Hematopoietic multipotent progenitor cell (in vitro differentiated cells): ENCODE results near the gene SEMA3G. TPM values are rescaled to one million over a fixed set of nuclear protein-coding genes. Genes with fewer than 3 reads are reported as not detected.

Experiments used
- DNase-seq, 3 donors: peaks; one replicate each; pipeline ENCODE4 v3.0.0-alpha.2; 2011 to 2015; ENCODE audit warnings: low read depth in 2 of 3, low spot score in 2 of 3
- total RNA-seq: library from RNA; depleted of rRNA; stranded (reverse); fragments of >200 nt; gene quantifications from one replicate; pipeline ENCODE4 v1.2.3, GENCODE V29; 2012

SEMA3G gene
- total RNA-seq, 1 donor, result 0.54 TPM

DNA sequence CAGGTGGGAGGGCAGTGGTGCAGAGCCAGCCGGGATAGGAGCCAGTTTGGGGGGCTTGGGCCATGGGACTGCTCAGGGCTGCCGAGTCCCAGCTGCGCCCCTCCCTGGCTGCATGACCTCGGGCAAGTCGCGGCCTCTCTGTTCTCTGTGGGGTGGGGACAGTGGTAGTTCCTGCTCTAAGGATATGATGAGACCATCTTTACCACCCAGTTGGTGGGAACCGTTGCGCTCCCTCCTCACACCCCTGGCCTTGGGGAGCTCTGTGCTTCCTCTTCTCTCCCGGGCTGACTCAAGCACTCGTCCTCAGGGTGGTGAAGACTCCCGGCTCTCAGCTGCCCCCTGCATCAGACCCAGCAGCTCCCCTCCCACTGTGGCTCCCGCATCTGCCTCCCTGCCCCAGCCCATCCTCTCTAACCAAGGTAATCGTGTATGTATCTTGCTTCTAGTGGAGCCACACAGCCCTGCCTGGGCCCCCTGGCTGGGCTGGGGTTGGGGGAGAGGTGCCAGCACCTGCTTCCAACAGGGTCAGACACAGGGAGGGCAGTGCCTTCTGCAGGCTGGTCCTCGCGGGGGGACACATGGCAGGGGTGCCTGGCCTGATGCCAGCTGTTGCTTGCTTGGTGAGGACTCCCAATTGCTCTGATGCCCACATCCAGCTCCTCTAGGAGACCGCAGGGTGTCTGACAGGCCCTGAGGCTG is 35.1 kb upstream of the SEMA3G start:
- DNase-seq, result no peak

- DNase-seq, result no peak
Measured at GRCh38 chr3:52479037-52479876, 34.4 kb upstream of the SEMA3G start.

DNA sequence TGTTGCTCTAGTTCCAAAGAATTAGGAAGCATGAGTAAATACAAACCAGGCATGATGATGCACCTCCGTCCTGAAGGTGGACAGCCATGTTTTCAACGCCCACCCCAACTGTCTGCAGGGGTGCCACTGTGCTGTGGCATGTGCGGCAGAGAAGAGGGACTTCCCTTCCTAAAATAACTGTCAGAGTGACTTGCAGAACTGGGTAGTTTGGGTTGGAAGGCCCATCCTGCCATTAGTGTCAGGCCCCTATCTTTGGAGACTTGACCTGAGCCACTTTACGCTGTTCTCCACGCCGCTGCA is 32.8 kb upstream of the SEMA3G start:
- no peak for DNase-seq

DNA sequence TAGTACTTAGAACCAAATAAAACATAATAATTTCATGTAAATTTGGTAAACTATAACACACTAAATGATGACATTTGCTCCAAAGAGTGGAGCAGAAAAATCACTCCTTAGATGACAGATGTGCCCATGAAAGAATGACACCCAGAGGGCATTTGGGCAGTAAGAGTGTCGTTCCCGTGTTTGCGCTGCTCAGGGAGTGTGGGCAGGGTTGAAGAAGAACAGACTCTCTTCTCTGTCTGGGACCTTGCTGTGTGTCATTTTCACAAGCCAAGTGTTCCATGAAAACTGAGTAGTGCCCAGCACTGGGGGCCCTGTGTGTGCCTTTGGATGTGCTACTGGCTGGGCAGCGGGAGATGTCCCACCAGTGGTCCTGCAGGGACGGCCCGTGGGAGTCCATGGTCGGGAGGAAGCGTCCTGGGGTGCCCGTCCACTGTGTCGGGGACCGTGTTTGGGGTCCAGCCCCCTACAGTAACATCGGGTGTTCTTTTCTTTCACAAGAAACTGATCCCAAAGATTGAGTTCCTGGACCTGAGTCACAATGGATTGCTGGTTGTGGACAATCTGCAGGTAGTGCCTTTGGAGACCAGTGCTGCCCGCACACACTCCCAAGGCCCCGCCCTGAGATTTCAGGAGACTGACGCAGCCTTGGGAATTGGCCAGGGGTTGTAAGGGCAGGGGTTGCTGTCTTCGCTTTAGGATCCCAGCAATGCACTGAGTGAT is 32.3 kb upstream of the SEMA3G start:
- no peak for DNase-seq

DNA sequence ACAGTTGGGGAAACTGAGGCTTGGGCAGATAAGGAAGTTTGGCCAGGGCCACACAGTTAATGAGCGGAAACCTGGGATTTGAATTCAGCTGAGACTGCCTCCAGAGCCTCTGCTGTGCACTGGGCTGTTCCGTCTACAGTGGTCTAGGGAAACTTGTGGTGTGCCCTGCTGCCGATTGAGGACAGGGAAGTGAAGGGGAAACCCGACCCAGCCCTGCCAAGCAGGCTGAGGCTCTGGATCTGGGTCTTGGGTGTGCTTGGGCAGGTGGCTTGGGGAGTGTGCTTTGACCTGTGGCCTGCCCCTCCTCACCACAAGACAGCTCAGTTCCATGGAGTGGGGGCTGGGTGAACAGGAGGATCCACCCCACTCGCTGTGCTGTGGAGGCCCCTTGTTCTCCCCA is 28.1 kb upstream of the SEMA3G start:
- no peak for DNase-seq

DNA sequence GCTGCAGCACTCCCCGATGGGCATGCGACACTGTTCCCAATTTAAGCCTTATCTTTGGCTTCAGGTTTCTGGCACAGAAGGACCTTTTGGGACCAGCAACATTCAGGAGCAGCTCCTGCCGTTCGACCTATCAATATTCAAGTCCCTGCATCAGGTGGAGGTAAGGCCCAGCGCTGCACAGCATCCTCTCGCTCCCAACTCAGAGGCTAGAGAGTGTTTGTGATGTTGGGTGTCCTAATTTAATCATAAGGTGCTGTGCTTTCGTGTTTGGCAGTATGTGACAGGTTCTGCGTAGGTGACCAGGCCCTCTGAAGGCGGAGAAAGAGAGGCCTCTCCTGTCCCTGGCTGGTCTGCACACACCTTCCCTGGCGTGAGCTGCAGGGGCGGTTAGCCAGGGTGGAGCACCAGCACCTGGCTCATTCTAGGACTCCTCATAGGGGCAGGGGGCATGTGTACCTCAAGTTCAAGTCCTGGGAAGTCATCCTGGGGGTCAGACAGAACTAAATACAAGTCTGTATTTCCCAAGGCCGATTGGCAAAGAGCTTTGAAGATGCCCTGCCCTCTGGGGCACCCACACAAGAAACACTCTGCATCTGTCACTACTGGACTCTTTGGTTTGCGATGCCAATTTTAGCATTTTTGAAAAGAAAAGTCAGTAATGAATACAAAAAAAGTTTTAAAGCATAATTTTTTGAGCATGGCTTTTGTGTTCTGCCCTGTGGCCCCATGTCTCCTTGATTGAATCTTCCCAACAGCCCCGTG is 27.5 kb upstream of the SEMA3G start:
- DNase-seq, result no peak

GRCh38 chr3:52471371-52472238 is 26.7 kb upstream of the SEMA3G start:
- peak in 2 of 3 donors; percentile 52 to 64 for DNase-seq

DNA sequence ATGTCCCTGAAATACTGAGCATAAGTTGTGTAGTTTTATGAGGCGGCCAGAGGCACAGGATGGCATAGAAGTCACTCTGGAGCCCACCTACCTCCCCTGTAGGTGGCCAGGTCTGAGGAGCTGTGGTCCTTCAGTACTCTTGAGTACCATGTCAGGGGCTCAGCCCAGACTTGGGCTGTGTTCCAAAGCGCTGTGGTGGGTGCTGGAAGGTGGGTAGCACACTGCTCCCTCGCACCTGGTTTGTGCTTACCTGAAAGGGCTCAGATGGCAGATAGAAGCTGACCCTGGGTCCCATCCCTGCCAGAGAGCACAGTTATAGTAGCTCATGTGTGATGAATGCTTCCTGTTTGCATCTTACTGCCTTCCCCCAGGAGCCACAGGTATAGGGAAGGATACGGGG is 26.0 kb upstream of the SEMA3G start:
- DNase-seq, result no peak

DNA sequence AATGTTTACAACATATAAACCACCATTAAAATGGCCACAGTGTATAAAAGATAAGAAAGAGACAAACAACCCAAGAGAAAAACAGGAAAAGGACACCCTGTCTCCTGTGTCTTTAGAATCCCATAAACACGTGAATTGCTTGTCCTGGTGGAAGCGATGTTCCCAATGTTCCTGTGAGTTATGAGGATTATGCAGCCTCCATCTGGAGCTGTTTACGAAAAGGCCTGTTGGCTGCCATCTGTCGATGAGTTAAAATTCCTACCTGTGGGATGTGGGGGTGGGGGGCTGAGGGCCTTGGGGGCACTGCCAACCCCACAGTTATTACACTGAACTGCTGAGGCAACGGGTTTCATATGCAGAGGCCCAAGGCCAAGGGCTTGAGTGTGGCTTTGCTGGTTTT is 24.1 kb upstream of the SEMA3G start:
- no peak for DNase-seq

DNA sequence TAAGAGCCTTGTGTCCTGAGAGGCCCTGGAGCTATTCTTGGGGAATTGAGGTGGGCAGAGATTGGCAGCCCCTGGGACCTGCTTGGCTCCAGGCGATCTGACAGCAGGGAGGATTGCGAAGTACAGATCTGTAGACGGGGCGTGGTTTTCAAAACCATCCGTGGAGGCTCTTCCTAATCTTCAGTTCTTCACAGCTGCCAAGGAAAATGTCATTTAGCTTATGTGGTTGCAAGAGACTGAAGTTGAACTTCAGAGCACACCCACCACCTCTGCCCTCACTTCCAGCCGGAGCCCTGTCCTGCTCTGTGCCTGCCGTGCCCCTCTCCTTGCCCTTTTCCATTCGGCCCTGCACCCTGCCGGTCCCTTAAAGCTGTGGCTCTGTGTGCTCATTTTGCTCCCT is 23.4 kb upstream of the SEMA3G start:
- DNase-seq, result no peak

DNA sequence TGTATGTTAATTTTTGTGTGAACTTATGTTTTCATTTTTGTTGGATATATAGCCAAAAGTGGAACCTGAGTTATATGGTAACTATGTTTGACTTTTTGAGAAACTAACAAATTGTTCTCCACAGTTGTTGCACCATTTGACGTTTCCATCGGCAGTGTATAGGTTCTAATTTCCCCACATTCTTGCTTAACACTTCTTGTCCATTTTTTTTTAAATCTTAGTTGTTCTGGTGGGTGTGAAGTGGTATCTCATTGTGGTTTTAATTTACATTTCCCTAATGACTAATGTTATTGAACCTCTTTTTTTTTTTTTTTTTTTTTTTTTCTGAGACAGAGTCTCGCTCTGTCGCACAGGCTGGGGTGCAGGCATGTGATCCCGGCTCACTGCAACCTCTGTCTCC is 18.5 kb upstream of the SEMA3G start:
- DNase-seq, result no peak

GRCh38 chr3:52461874-52462273 is 17.0 kb upstream of the SEMA3G start:
- DNase-seq, result no peak

- no peak for DNase-seq
Measured at GRCh38 chr3:52458770-52459545, 14.1 kb upstream of the SEMA3G start.

DNA sequence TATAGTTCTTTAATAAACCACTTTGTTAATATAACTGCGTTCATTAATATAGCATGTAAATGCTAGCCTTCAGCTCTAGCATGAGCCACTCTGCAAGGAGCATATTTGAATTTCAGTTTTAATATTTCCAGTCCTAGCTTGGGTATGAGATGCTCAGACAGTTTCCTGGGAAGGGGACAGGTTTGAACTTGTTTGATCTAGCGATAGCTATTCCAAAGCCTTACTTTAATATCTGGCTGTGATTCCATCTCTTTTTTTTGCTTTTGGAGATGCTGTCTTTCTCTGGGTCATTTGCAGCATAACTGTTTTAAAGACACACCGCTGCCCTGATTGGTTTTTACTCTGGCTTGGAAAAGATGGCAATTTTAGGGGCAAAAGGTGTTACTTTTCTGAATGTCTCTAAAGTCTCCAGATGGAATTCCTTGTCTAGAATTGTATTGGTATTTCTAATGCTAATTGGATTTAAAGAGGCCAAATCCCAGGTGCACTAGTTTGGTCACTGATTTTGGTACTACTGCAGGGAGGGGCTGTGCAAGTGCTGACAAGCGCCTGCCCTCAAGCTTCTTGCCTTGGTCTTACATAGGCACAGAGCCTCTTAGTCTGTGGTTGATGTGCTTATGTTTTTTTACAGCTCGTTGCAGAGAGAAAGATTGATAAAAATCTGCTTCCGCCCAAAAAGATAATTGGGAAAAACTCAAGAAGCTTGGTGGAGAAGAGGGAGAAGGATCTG is 13.3 kb upstream of the SEMA3G start:
- no peak for DNase-seq

DNA sequence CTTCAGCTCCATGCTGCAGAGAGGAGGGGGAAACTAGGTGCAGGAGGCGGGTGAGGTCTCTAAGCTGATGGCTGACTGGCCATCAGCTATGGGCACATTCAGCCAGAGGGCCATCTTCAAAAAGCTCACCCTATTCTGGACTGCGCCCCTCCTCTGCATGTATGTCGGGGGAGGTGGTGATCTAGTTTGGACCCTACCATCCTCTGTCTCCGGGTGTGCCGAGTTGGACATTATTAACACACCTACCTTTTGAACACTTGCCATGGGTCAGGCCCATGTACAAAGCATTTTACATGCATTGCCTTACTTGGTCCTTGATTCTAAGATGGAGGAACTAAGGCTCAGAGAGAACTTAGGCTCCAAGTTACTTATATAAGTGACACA is 11.9 kb upstream of the SEMA3G start:
- no peak for DNase-seq

GRCh38 chr3:52456169-52456799 is 11.4 kb upstream of the SEMA3G start:
- no peak for DNase-seq

GRCh38 chr3:52455283-52456168 is 10.6 kb upstream of the SEMA3G start, which contains the start of gene NISCH:
TSS of gene NISCH (plus strand) at chr3:52455604. CDS start at chr3:52455642, 38 bp downstream.
- peak; percentile 88 to 92 (median 89) for DNase-seq
